ENCODE data around the gene ANKS1B. TPM values are rescaled to one million over a fixed set of nuclear protein-coding genes. Genes with fewer than 3 reads are reported as not detected.
A peak's percentile ranks its signal among the peaks of the same experiment; 100 is the strongest.

ANKS1B gene
- total RNA-seq, 2 donors from 2014 or later: 45.5 to 65.9 TPM

DNA sequence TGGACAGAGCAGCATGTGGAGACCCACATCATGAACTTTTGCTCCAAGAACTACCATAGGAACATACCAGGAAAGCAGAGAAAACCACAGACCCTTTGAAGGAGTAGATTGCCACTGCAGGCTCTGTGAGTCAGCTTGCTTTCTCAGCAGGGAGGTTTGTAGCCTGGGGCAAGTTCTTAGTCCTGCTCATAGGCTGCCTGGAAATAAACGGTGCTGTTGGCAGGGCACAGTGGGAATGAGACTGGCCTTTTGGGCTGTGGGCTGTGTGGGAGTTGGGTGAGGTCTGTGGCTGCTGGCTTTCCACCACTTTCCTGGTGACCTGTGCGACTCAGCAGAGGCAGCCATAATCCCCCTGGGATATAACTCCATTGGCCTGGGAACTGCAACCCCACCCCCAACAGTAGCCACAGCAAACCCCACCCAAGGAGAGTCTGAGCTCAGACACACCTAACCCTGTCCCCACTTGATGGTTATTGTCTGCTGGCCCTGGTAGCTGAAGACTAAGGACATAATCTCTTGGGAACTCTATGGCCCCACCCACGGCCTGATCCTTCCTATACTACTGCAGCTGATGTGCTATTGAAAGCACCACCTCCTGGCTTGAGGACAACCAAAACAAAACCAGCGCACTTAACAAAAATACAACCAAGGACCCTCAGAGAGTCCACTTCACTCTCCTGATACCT is 529.2 kb downstream of the ANKS1B start:
- no peaks in the 10 kb centered on the region for H3K9me3 ChIP-seq
- peak; percentile 65 for ATAC-seq (ENCODE audit: insufficient number of reproducible peaks, low FRiP score, low read depth)
- no peak for DNase-seq (ENCODE audit: low spot score)
- no peaks in the 10 kb centered on the region for H3K27me3 ChIP-seq (replicated peaks; ENCODE audit: insufficient read depth)
- H3K27ac ChIP-seq: peak overlapping the region in 1 of 2 donors; percentile 75
- peaks cover 14 to 37% of the 10 kb centered on the region in 2 donors for H3K4me1 ChIP-seq (ENCODE audit: control insufficient read depth in 1 of 2, low read depth in 2 of 2)
- H3K4me3 ChIP-seq: no peak overlapping the region
- TF ChIP-seq, protein P1, sequence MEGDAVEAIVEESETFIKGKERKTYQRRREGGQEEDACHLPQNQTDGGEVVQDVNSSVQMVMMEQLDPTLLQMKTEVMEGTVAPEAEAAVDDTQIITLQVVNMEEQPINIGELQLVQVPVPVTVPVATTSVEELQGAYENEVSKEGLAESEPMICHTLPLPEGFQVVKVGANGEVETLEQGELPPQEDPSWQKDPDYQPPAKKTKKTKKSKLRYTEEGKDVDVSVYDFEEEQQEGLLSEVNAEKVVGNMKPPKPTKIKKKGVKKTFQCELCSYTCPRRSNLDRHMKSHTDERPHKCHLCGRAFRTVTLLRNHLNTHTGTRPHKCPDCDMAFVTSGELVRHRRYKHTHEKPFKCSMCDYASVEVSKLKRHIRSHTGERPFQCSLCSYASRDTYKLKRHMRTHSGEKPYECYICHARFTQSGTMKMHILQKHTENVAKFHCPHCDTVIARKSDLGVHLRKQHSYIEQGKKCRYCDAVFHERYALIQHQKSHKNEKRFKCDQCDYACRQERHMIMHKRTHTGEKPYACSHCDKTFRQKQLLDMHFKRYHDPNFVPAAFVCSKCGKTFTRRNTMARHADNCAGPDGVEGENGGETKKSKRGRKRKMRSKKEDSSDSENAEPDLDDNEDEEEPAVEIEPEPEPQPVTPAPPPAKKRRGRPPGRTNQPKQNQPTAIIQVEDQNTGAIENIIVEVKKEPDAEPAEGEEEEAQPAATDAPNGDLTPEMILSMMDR (IDR thresholded peaks at IDR 0.05): no peak
- H3K36me3 ChIP-seq: no peaks in the 10 kb centered on the region

DNA sequence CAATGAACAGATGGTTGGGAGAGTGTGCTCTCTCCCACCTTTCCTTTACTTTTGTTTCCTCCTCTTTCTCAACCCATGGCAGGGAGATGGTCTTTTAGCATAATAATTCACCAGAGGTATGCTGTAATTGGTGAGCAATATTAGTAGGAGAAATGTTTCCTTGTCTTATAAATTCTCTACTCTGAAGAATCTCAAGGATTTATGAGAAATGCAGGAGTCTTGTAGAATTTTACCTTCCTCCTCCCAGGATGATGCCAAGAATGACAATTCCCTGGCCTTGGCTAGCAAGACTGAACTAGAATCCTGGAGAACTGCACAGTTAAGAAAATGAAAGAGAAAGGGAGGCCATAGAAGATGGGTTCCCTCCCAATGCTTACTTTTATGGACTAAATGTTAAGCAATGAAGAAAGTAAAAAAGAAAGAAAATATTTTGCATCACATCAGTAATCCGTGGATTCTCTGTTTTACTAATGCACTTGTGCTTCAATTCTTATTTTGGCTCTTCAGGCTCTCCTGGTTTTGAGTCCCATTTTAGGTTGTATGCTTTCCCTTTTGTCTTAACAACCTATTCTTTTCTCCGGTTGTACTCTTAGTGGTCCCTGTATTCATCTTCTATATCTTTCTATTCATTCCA is 530.1 kb downstream of the ANKS1B start:
- H3K9me3 ChIP-seq: no peaks in the 10 kb centered on the region
- H3K4me3 ChIP-seq: no peak overlapping the region
- peaks cover 20 to 45% of the 10 kb centered on the region in 2 donors for H3K4me1 ChIP-seq (ENCODE audit: control insufficient read depth in 1 of 2, low read depth in 2 of 2)
- H3K36me3 ChIP-seq: no peaks in the 10 kb centered on the region
- H3K27ac ChIP-seq: peak overlapping the region; percentile 58 to 75
- DNase-seq (ENCODE audit: low spot score) (no peak), ATAC-seq (ENCODE audit: insufficient number of reproducible peaks, low FRiP score, low read depth) (no peak)
- no peaks in the 10 kb centered on the region for H3K27me3 ChIP-seq (replicated peaks; ENCODE audit: insufficient read depth)
- TF ChIP-seq, protein P1 (IDR thresholded peaks at IDR 0.05): no peak

DNA sequence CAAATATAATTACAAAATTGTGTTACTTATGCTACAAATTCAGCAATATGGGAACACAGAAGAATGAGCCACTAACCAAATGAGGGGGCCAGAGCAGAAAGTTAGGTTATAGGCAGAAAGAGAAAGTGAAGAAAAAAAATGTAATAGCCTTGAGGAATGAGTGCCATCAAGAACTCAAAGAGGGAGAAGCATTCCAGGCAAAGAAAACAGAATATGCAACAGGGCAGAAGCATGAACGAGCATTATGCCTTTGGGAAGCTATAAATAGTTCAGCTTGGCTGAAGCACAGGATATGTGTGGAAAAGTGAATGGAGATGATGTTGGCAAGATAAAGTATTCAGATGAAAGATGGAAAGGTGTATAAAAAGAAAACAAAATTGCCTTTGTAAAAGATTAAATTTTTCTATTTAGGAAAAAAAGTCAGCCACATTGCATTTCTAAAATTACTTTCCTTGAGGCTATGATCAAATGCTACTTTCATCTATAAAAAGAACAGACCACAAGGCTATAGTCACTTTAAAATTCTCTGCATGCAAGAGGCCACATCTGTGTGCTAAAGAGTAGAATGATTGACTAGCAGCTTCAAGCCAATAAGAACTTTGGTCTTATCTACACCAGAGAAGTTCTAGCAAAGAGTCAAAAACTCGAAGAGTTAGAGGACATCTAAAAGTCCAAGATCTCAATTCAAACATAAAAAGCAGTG is 530.7 kb downstream of the ANKS1B start:
- peak overlapping the region; percentile 39 for H3K4me3 ChIP-seq
- no peaks in the 10 kb centered on the region for H3K36me3 ChIP-seq
- no peaks in the 10 kb centered on the region for H3K9me3 ChIP-seq
- H3K27ac ChIP-seq: peak overlapping the region; percentile 58 to 75
- ATAC-seq (ENCODE audit: insufficient number of reproducible peaks, low FRiP score, low read depth) (peak; percentile 41), DNase-seq (ENCODE audit: low spot score) (no peak)
- no peaks in the 10 kb centered on the region for H3K27me3 ChIP-seq (replicated peaks; ENCODE audit: insufficient read depth)
- peaks cover 23 to 49% of the 10 kb centered on the region in 2 donors for H3K4me1 ChIP-seq (ENCODE audit: control insufficient read depth in 1 of 2, low read depth in 2 of 2)
- TF ChIP-seq, protein P1 (IDR thresholded peaks at IDR 0.05): no peak

DNA sequence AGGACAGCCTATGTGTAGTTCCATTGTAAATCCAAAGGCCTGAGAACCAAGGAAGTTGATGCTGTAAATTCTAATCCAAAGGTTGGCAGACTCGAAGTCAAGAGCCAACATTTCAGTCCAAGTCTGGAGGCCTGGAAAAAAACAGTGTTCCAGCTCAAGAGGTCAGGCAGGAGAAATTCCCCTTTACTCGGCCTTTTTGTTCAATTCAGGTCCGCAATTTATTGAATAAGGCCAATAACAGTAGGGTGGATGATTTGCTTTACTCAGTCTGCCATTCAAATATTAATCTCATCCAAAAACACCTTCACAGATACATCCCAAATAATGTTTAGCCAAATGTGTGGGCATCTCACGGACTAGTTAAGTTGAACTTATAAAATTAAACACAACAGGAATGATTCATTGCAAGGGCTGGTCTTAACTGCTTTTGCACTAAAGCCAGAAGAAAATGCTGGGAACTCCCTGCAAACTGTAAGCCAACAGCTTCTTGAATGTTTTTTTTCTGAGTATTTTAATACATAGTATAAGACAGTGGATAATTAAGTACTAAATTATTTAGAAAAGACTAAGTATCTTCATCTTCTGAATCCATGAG is 534.6 kb downstream of the ANKS1B start:
- TF ChIP-seq, protein P1 (IDR thresholded peaks at IDR 0.05): no peak
- no peaks in the 10 kb centered on the region for H3K9me3 ChIP-seq
- ATAC-seq (ENCODE audit: insufficient number of reproducible peaks, low FRiP score, low read depth): no peak
- no peaks in the 10 kb centered on the region for H3K27me3 ChIP-seq (replicated peaks; ENCODE audit: insufficient read depth)
- no peak overlapping the region for H3K4me3 ChIP-seq
- H3K27ac ChIP-seq: peak overlapping the region; percentile 21 to 67
- no peaks in the 10 kb centered on the region for H3K36me3 ChIP-seq
- no peak for DNase-seq (ENCODE audit: low spot score)
- peaks cover 23 to 41% of the 10 kb centered on the region in 2 donors for H3K4me1 ChIP-seq (ENCODE audit: control insufficient read depth in 1 of 2, low read depth in 2 of 2)

DNA sequence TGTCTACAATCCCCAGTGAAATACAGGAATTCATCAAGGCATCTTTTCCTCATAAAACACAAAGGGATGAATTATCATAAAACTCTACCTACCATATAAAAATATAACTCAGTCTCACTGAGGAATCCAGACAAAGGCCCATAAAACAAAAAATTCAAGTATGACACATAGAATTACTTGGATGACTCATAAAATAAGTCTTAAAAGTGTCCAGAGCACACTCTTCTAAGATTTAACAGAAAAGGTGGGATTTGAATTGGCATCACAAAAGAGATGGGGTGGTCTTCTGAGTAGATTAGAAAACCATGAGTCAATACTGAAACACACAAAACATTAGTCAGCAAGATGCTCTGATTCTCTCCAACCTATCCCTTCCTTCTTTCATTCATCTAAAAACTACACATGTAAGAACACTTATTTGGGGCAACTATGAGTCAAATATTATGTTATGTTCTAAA is 539.8 kb downstream of the ANKS1B start:
- TF ChIP-seq, protein P1 (IDR thresholded peaks at IDR 0.05): no peak
- DNase-seq (ENCODE audit: low spot score): no peak
- H3K36me3 ChIP-seq: no peaks in the 10 kb centered on the region
- H3K27me3 ChIP-seq (replicated peaks; ENCODE audit: insufficient read depth): no peaks in the 10 kb centered on the region
- ATAC-seq (ENCODE audit: insufficient number of reproducible peaks, low FRiP score, low read depth): no peak
- H3K27ac ChIP-seq: no peak overlapping the region
- H3K9me3 ChIP-seq: no peaks in the 10 kb centered on the region
- peaks cover 5 to 17% of the 10 kb centered on the region in 2 donors for H3K4me1 ChIP-seq (ENCODE audit: control insufficient read depth in 1 of 2, low read depth in 2 of 2)
- H3K4me3 ChIP-seq: no peak overlapping the region
